Measurements from ENCODE around the gene ETV3L.
"Not testable (repeated sequence)": the region's sequence is repeated elsewhere in the genome, so short reads cannot be mapped to it uniquely, and the experiment has no call there.

Gene ETV3L

GRCh38 chr1:157105988-157106812 lies 6.6 kb upstream of the ETV3L start:
- peak in 5 of 56 donors; percentile 10 to 20 (median 19) for DNase-seq

- no peak for DNase-seq
Observed at GRCh38 chr1:157105298-157105987, 5.8 kb upstream of the ETV3L start.

- no peak for DNase-seq
Observed at GRCh38 chr1:157104598-157105293, 5.1 kb upstream of the ETV3L start.

- no peak for DNase-seq
Observed at GRCh38 chr1:157103268-157103667, 3.7 kb upstream of the ETV3L start.

- no peak for DNase-seq
Observed at GRCh38 chr1:157101149-157101548, 1.5 kb upstream of the ETV3L start.

- not testable (repeated sequence) for DNase-seq
Observed at GRCh38 chr1:157098987-157099632, 498 bp downstream of the ETV3L start.

- no peak for DNase-seq
Observed at GRCh38 chr1:157098519-157098918, 1.1 kb downstream of the ETV3L start.

GRCh38 chr1:157097692-157098091 lies 1.9 kb downstream of the ETV3L start:
- no peak for DNase-seq

- DNase-seq = no peak
Observed at GRCh38 chr1:157096881-157097280, 2.7 kb downstream of the ETV3L start.

- DNase-seq = no peak
Observed at GRCh38 chr1:157095551-157095950, 4.1 kb downstream of the ETV3L start.

GRCh38 chr1:157095091-157095490 lies 4.5 kb downstream of the ETV3L start:
- DNase-seq = no peak

GRCh38 chr1:157092831-157093230 lies 6.8 kb downstream of the ETV3L start:
- DNase-seq = peak in 20 of 56 donors; percentile 7 to 47 (median 28)

GRCh38 chr1:157091668-157092273 lies 7.8 kb downstream of the ETV3L start:
- DNase-seq = no peak

GRCh38 chr1:157091186-157091585 lies 8.4 kb downstream of the ETV3L start:
- DNase-seq = no peak

GRCh38 chr1:157090771-157091170 lies 8.8 kb downstream of the ETV3L start:
- no peak for DNase-seq

- peak in 53 of 56 donors; percentile 4 to 86 (median 52) for DNase-seq
Observed at GRCh38 chr1:157090196-157090647, 9.4 kb downstream of the ETV3L start.

GRCh38 chr1:157089789-157090188 lies 9.8 kb downstream of the ETV3L start:
- DNase-seq = no peak

- DNase-seq = no peak
Observed at GRCh38 chr1:157088607-157089006, 11.0 kb downstream of the ETV3L start.

GRCh38 chr1:157087030-157087429 lies 12.6 kb downstream of the ETV3L start:
- no peak for DNase-seq

GRCh38 chr1:157086299-157086698 lies 13.3 kb downstream of the ETV3L start:
- DNase-seq = no peak

- DNase-seq = no peak
Observed at GRCh38 chr1:157085421-157085820, 14.2 kb downstream of the ETV3L start.

All from amygdala (tissue), 56 donors.